Spleen (tissue), 7 donors: Measurements from ENCODE around the gene PSAT1.

Source experiments
- POLR2A ChIP-seq, 3 donors: fragments of 450-650 bp; IDR thresholded peaks; one replicate each; pipeline ENCODE4 v1.5.1; 2017; ENCODE audit warnings: antibody characterized with exemption in 3 of 3, mild to moderate bottlenecking in 1 of 3
- POLR2AphosphoS5 ChIP-seq, 3 donors: sonication (generic); formaldehyde crosslinking; IDR thresholded peaks; one replicate each; pipeline ENCODE4 v1.5.1; 2017; ENCODE audit warnings: antibody characterized with exemption in 3 of 3
- TF ChIP-seq, protein P1 (sequence below), 11 experiments: fragments of 200-600 bp in 7 of 11; fragments of 450-650 bp in 4 of 11; sonication (generic) in 4 of 11; IDR thresholded peaks in 8 of 11; conservative IDR thresholded peaks in 3 of 11; 1 replicate in 7 of 11; 2 replicates in 4 of 11; pipeline versions ENCODE4 v1.4.0 to v1.8.0; 2016 to 2021; ENCODE audit warnings: antibody characterized with exemption in 11 of 11, inconsistent platforms in 4 of 11, mild to moderate bottlenecking in 1 of 11
- donor health status: DM: no; HTN: no; CAD: no; lungs with moderate emphysema.
- donor health status: DM: no; HTN: no; CAD: no.
- donor health status: DM: no; HTN: no; CAD: no.

DNA sequence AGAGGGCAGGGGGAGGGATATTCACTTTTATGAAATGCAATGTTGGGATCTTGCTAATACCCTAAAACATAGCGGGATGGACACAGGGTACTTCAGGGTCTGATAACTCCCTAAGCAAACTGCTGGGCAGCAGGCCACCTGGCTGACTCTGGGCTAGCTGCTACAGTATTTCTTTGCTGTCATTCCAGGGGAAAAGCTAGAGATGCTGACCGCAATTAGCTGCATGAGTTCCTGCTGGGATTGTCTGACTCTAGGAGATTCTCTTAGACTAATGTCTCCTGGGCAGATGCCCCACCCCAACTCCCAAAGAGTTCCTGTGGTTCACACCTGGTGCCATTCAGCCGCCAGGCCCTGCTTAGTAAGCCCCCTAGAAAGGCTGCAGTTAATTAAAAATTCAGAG, 69.9 kb downstream of the PSAT1 start:
- no peak for TF ChIP-seq POLR2AphosphoS5 (IDR thresholded peaks at IDR 0.05)
- TF ChIP-seq, protein P1, sequence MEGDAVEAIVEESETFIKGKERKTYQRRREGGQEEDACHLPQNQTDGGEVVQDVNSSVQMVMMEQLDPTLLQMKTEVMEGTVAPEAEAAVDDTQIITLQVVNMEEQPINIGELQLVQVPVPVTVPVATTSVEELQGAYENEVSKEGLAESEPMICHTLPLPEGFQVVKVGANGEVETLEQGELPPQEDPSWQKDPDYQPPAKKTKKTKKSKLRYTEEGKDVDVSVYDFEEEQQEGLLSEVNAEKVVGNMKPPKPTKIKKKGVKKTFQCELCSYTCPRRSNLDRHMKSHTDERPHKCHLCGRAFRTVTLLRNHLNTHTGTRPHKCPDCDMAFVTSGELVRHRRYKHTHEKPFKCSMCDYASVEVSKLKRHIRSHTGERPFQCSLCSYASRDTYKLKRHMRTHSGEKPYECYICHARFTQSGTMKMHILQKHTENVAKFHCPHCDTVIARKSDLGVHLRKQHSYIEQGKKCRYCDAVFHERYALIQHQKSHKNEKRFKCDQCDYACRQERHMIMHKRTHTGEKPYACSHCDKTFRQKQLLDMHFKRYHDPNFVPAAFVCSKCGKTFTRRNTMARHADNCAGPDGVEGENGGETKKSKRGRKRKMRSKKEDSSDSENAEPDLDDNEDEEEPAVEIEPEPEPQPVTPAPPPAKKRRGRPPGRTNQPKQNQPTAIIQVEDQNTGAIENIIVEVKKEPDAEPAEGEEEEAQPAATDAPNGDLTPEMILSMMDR (IDR thresholded peaks at IDR 0.05 in 8 of 11, conservative IDR thresholded peaks at IDR 0.05 in 3 of 11), result no peak
- TF ChIP-seq POLR2A (IDR thresholded peaks at IDR 0.05), result no peak
